ENCODE results near the gene C9orf50. TPM values are rescaled to one million over a fixed set of nuclear protein-coding genes. Genes with fewer than 3 reads are reported as not detected.
"Not testable (repeated sequence)": the region's sequence is repeated elsewhere in the genome, so short reads cannot be mapped to it uniquely, and the experiment has no call there.

C9orf50 gene
- total RNA-seq, 1 experiment from 2014 or later, result 0.20 TPM

GRCh38 chr9:129648092-129648763, 27.3 kb upstream of the C9orf50 start:
- DNase-seq (ENCODE audit: extremely low read depth, low read depth), result no peak

- no peak for DNase-seq (ENCODE audit: extremely low read depth, low read depth)
These were observed 26.7 kb upstream of the C9orf50 start for GRCh38 chr9:129647635-129648034.

GRCh38 chr9:129646654-129647053, 25.8 kb upstream of the C9orf50 start:
- no peak for DNase-seq (ENCODE audit: extremely low read depth, low read depth)

- DNase-seq (ENCODE audit: extremely low read depth, low read depth), result no peak
These were observed 25.4 kb upstream of the C9orf50 start for GRCh38 chr9:129646252-129646651.

GRCh38 chr9:129644902-129645301, 24.0 kb upstream of the C9orf50 start:
- no peak for DNase-seq (ENCODE audit: extremely low read depth, low read depth)

- DNase-seq (ENCODE audit: extremely low read depth, low read depth), result no peak
These were observed 23.5 kb upstream of the C9orf50 start for GRCh38 chr9:129644365-129644764.

- DNase-seq (ENCODE audit: extremely low read depth, low read depth), result no peak
These were observed 22.8 kb upstream of the C9orf50 start for GRCh38 chr9:129643706-129644105.

- peak; percentile 95 for DNase-seq (ENCODE audit: extremely low read depth, low read depth)
These were observed 21.1 kb upstream of the C9orf50 start, which contains the start of gene ASB6 for GRCh38 chr9:129641750-129642585. ASB6 (minus strand) TSS chr9:129642151; CDS start chr9:129641999, 152 bp downstream.

GRCh38 chr9:129640871-129641749, 20.2 kb upstream of the C9orf50 start:
- no peak for DNase-seq (ENCODE audit: extremely low read depth, low read depth)

- no peak for DNase-seq (ENCODE audit: extremely low read depth, low read depth)
These were observed 19.4 kb upstream of the C9orf50 start for GRCh38 chr9:129640086-129640870.

GRCh38 chr9:129639756-129640085, 18.8 kb upstream of the C9orf50 start:
- no peak for DNase-seq (ENCODE audit: extremely low read depth, low read depth)

- no peak for DNase-seq (ENCODE audit: extremely low read depth, low read depth)
These were observed 18.2 kb upstream of the C9orf50 start for GRCh38 chr9:129639034-129639630.

- DNase-seq (ENCODE audit: extremely low read depth, low read depth), result no peak
These were observed 17.0 kb upstream of the C9orf50 start for GRCh38 chr9:129637673-129638439.

GRCh38 chr9:129637102-129637501, 16.2 kb upstream of the C9orf50 start:
- DNase-seq (ENCODE audit: extremely low read depth, low read depth), result no peak

- DNase-seq (ENCODE audit: extremely low read depth, low read depth), result not testable (repeated sequence)
These were observed 15.4 kb upstream of the C9orf50 start for GRCh38 chr9:129636343-129636742.

GRCh38 chr9:129635099-129636065, 14.5 kb upstream of the C9orf50 start:
- no peak for DNase-seq (ENCODE audit: extremely low read depth, low read depth)

GRCh38 chr9:129633848-129634247, 12.9 kb upstream of the C9orf50 start:
- DNase-seq (ENCODE audit: extremely low read depth, low read depth), result no peak

- DNase-seq (ENCODE audit: extremely low read depth, low read depth), result no peak
These were observed 12.3 kb upstream of the C9orf50 start for GRCh38 chr9:129633207-129633606.

Data from NCI-H460 (cell line).